Renal cortical epithelial cell (primary cell): ENCODE results near the gene COX7B2. TPM values are rescaled to one million over a fixed set of nuclear protein-coding genes. Genes with fewer than 3 reads are reported as not detected.

Source experiments
- DNase-seq: peaks from one replicate; pipeline ENCODE4 v3.0.0-alpha.2; 2011; ENCODE audit warnings: low read depth
- total RNA-seq: library from RNA; depleted of rRNA; stranded (reverse); fragments of >200 nt; gene quantifications from 2 replicates; pipeline ENCODE4 v1.2.3, GENCODE V29; 2014

The COX7B2 gene
- not detected in 2 replicates for total RNA-seq

DNA sequence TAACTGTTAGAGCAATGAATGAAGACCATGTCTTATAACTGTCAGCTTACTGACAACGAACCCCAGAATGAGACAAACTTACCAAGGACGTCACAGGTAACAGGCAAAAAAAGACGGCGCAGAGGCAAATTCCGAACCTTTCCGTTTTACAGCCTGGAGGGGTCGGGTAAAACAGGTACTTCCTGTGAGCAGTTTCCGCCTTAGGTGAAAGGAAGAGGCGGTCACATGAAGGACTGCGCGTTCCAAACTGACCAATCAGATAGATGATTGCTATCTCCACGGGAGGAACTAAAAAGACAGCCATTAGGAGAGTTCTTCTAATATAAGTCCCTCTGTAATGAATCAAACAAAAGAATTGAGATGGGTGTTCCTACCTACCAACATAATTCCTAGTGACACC, at the start of gene COX7B2:
Gene COX7B2 (minus strand): TSS at position 168 of the 400 bp plus-strand sequence. CDS start 174,053 bp downstream, outside the sequence.
- DNase-seq = no peak

DNA sequence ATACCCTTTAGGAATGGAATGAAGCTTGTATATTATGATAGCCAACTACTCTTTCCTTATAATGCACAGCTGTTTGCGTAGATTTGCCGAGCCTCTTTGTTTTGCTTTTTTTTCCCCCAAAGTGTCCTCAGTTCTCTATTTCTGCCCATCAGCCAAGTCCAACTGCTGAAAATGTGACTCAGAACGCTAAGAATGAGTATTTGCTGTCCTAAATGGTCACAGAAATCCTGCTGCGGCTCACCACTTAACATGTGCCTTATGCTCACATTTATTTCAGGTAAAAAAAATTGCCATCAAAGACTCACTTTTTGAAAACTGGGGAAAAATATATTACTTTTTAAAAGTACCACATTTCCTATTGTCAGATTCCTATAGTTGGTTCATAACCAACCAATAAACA, 47.4 kb upstream of the COX7B2 start:
- no peak for DNase-seq

- DNase-seq = no peak
These were observed 46.6 kb upstream of the COX7B2 start for GRCh38 chr4:46955601-46956000.

- DNase-seq = no peak
These were observed 45.6 kb upstream of the COX7B2 start for GRCh38 chr4:46954643-46955042.

DNA sequence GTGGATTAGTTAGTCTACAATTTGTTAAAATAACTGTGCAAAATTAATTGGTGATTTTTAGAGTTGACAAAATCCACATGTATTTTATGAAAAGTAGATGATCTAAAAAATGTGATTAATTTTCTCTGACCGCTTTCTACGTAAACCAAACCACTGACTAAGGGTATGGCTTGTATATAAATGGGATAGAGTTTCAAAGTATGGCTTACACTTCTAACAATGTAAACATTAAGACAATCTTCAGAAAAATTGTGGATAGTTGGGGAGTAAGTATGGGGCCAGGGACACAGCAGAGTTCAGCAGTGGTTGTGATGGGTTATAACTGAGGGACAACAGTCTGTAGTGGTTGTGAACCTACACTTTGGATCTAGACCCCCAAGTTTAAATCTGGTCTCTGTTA, 44.5 kb upstream of the COX7B2 start:
- no peak for DNase-seq

DNA sequence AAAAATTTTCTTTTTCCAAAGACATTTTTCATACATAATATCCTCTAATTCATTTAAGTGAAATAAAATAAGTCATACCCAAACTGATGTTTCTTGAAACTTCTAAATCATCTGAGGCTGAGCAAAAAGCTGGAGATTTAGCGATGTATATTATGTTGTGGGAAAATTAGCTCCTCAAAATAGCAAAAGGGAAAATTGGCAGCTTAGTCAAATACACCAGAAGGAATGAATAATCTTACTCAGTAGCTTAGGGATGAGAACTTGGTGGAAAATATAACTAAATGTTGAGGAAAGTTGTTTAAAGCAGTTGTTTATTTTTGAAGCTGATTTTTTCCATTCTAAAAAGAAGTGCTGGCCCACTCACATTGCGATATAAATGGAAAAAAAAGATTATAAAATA, 43.4 kb upstream of the COX7B2 start:
- DNase-seq = no peak

- DNase-seq = no peak
These were observed 41.8 kb upstream of the COX7B2 start for GRCh38 chr4:46950826-46951225.

DNA sequence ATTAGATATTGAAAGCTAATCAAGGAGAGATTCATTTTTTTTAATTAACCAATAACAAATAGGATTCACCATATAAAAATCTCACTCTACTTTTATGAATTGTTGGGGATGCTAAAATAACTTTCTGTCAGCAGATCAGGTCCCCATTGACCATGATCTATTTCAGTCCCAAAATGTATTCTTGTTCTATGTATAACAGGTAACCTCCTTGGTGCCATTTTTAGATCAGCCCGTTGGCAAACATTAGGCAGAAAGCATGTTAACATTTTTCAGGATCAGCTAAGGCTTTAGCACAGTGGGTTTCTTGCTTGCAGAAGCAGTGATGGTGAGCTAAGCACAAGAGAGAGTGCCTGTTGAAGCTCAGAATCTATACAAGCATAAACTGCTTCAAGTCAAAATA, 40.8 kb upstream of the COX7B2 start:
- no peak for DNase-seq

DNA sequence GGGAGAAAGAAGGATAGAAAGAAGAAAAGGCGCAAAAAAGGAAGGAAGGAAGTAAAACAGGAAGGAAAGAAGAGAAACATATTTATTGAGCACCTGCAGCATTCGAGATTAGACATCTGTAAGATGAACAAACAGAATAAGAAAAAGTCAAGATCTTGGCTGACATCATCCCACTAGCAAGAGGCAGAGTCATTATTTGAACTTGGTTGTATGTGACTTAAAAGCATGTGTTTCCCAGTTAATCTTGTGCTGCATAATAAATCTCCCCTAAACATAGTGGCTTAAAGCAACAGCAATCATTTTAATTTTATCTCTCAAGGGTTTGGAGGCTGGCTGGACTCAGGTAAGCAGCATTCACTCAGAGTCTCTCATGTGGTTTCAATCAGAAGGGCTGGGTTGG, 38.5 kb upstream of the COX7B2 start:
- no peak for DNase-seq

DNA sequence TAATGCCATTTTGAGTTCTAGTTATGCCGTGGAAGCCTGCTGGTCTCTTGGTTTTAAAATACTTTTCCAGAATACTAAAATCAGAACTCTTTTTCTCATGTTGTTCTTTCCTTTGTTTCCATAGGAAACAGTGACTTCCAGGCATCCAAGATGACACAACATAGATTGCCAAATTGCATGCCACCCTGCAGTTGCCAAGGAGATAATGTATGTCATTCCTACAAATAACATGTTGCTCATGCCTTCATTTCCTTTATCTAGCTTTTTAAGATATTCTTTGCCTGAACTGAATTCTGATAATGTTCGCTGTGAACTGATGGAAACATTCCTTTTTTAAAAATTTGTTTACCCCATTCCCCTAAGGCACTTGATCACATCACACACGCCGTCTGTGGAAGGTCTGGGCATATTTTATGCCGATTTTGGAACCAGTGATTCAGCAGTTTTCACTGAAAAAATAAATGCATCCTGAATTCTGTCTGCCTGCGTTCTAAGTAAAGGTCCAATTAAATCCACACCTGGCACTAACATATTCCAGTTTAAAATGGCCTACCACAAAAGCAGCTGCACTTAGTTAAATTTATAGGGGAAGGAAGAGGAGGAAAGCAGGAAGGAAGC, 38.0 kb upstream of the COX7B2 start:
- DNase-seq = no peak

DNA sequence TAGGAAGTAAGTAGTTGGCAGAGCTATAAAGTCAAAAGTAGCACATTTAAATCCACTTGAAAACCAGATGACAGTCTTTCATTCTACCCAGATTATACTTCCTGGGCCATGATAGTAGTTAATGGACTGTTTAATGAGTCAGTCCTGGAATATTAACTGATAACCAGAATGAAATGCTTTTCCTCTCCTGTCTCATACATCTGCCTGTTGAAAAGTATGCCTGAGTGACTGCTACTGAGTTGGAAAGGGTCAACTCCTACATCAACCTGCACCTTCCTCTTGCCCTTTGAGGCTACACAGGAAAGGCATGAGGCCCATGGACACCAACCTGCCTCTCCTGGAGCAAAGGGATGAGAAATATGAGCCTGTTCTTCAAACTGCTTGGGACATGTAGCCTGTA, 36.0 kb upstream of the COX7B2 start:
- no peak for DNase-seq

DNA sequence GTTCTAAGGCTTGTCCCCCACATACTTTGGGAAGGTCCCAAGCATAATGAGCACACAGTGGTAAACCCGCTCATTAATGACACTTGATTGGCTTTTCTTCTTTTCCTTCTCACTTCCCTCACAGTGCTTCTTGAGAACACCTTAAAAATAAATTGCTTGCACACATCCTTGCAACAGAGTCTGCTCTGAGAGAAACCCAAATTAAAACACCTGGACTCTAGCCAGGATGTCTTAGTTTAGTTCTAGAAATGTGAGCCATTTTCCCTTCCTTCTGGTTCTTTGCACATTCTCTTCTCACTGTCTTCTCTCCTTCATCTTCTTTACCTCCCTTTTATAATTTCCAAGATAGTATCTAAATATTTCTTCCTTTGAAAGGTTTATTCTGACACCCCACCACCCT, 35.3 kb upstream of the COX7B2 start:
- DNase-seq = no peak

- peak; percentile 11 for DNase-seq
These were observed 28.4 kb upstream of the COX7B2 start for GRCh38 chr4:46937493-46937892.

DNA sequence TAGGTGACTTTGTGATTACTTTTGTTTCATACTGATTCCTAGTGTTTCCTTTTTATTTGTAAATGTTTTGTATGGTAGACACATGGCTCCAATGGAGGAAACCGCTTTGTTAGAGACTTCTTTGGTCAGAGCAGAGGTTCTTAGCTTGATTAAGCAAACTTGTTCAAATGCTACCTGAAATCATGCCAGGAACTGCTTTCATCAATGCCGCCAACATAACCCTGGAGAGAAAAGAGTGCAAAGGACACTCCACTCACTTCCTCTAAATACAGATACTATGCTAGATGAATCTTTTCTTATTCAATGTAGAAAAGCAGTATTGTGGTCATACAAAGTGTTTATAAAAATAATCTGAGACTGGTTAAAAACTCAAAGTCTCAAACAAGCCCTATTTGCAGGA, 25.7 kb upstream of the COX7B2 start:
- DNase-seq = no peak

GRCh38 chr4:46933686-46934085, 24.6 kb upstream of the COX7B2 start:
- peak; percentile 67 for DNase-seq

- peak; percentile 18 for DNase-seq
These were observed 22.9 kb upstream of the COX7B2 start for GRCh38 chr4:46931981-46932380.

DNA sequence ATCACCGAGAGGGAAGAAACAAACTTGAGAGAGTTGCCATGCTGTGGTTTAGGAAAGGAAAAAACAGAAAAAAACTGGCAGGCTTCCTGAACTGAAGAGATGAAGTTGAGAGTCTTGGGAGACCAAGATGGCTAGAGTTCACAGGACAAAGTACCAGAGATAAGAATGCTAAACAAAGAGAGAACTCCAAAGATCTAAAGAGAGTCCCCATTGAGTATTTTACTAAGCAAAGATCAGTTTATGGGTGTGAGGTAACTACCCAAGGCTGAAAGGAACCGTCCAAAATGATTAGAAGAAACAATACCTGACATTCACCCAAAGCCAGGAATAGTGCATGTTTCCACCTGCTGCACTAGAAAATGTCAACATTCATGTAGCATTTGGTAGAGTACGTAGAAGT, 21.8 kb upstream of the COX7B2 start:
- DNase-seq = no peak

- no peak for DNase-seq
These were observed 18.2 kb upstream of the COX7B2 start for GRCh38 chr4:46927201-46927600.

- no peak for DNase-seq
These were observed 15.9 kb upstream of the COX7B2 start for GRCh38 chr4:46924789-46925529.

GRCh38 chr4:46922205-46922604, 13.2 kb upstream of the COX7B2 start:
- no peak for DNase-seq

DNA sequence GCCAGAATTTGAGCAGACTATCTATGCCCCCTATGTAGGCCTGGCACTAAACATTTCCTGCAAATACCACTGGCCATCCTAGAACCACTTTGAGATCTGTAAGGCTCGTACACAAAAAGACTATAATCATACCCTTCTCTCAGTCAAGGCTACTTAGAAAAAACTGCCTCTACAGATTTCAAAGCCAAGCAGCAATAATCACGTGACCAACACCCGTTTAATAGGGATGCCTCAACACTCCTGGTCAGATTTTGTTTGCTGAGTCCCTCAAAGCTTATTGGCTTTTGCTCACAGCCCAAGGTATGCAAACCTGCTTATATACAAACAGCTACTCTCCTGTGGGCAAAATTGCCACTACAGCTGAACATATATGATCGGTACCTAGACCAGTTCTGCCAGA, 897 bp downstream of the COX7B2 start:
- DNase-seq = no peak

DNA sequence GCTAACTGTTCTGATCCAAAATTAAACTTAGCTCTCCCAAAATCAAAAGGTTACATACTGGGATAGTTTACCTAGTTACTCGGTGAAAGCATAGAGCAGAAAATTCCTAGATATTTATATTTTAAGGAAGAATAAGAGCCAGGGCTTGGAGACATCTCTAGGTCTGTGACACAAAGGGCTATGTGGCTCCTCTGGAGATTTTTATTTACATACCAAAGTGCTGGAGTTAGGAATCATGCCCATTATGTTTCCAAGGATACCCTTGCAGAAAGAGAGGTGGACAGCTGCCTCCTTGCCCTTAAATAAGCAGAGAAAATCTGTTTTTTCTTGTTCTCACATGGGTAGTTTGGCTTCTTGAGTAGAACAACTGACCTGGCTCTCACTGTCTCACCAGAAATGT, 9.0 kb downstream of the COX7B2 start:
- no peak for DNase-seq

DNA sequence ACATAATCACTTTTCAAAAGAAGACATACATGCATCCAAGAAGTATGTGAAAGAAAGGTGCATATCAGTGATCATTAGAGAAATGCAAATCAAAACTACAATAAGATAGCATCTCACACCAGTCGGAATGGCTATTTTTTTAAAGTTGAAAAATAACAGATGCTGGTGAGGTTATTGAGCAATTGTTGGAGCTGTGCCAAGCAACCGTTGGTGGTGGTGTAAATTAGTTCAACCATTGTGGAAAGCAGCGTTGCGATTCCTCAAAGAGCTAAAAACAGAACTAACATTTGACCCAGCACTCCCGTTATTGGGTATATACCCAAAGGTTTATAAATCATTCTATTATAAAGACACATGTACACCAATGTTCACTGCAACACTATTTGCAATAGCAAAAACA, 14.2 kb downstream of the COX7B2 start:
- DNase-seq = no peak

DNA sequence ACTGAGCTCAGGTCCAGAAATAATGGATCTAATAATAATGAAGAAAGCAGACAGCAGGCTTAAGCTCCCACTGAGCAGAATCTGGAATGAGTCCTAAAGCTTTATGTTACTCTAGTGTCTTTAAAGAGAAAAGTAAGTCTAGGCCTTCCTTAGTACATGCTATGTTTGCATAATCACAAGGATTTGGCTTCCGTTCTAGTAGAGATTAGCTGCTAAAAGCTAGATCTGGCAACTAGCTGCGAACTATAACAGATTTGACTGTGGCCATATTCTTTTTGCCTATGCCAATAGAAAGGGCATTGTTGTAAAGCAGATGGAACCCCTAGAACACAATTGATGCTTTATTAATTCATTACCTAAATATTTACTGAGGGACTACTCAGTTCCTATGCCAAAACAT, 19.0 kb downstream of the COX7B2 start:
- no peak for DNase-seq
